CD8-positive, alpha-beta memory T cell (primary cell): Measurements from ENCODE around the gene KRTAP10-10. TPM values are rescaled to one million over a fixed set of nuclear protein-coding genes. Genes with fewer than 3 reads are reported as not detected.
"Not testable (repeated sequence)": the region's sequence is repeated elsewhere in the genome, so short reads cannot be mapped to it uniquely, and the experiment has no call there.

Source experiments
- CTCF ChIA-PET: fragments of 350-600 bp; sonication (Branson Sonifier 250); formaldehyde crosslinking; loops from one replicate; lab custom pipeline; 2021; ENCODE audit warnings: antibody characterized with exemption; lab: Charles Lee
- POLR2A ChIA-PET: fragments of 350-600 bp; sonication (Branson Sonifier 250); formaldehyde crosslinking; loops from one replicate; lab custom pipeline; 2021; ENCODE audit warnings: antibody characterized with exemption; lab: Charles Lee
- DNase-seq, 5 donors: peaks; one replicate each; pipeline versions ENCODE4 v3.0.0 to v3.0.0-alpha.2; 2020 to 2022; ENCODE audit warnings: mixed read lengths in 1 of 5
- H3K27ac ChIP-seq: one replicate; pipeline ENCODE4 v1.7.0; 2013; ENCODE audit warnings: low read depth, mild to moderate bottlenecking, low read length, moderate library complexity
- H3K27me3 ChIP-seq: 2 replicates; pipeline ENCODE4 v1.7.0; 2013; ENCODE audit warnings: low read length, mild to moderate bottlenecking; ENCODE audit not compliant: insufficient read depth, poor library complexity, severe bottlenecking
- H3K36me3 ChIP-seq: 2 replicates; pipeline ENCODE4 v1.7.0; 2013; ENCODE audit warnings: mild to moderate bottlenecking, low read length, moderate library complexity; ENCODE audit not compliant: insufficient read depth
- H3K4me1 ChIP-seq: 2 replicates; pipeline ENCODE4 v1.7.0; 2013; ENCODE audit warnings: mild to moderate bottlenecking, low read length, moderate library complexity; ENCODE audit not compliant: insufficient read depth
- H3K4me3 ChIP-seq: 2 replicates; pipeline ENCODE4 v1.7.0; 2013; ENCODE audit warnings: mild to moderate bottlenecking, low read length
- H3K9me3 ChIP-seq: 2 replicates; pipeline ENCODE4 v1.7.0; 2013; ENCODE audit warnings: mild to moderate bottlenecking, low read length
- H3K27ac Mint-ChIP-seq, 8 donors: one replicate each; pipeline ENCODE4 v1.8.0; 2020 to 2021; ENCODE audit warnings: mixed read lengths in 8 of 8, mild to moderate bottlenecking in 6 of 8, inconsistent platforms in 3 of 8, moderate library complexity in 3 of 8
- H3K27me3 Mint-ChIP-seq, 2 donors: one replicate each; pipeline ENCODE4 v1.8.0; 2020 to 2021; ENCODE audit warnings: mixed read lengths in 2 of 2, mild to moderate bottlenecking in 1 of 2, moderate library complexity in 1 of 2
- H3K36me3 Mint-ChIP-seq, 3 donors: one replicate each; pipeline ENCODE4 v1.8.0; 2020 to 2021; ENCODE audit warnings: mixed read lengths in 3 of 3, inconsistent platforms in 1 of 3, mild to moderate bottlenecking in 1 of 3
- H3K4me1 Mint-ChIP-seq, 3 donors: one replicate each; pipeline ENCODE4 v1.8.0; 2020 to 2021; ENCODE audit warnings: mixed read lengths in 3 of 3, inconsistent platforms in 1 of 3, mild to moderate bottlenecking in 1 of 3
- H3K4me3 Mint-ChIP-seq, 7 donors: one replicate each; pipeline ENCODE4 v1.8.0; 2020 to 2021; ENCODE audit warnings: mixed read lengths in 7 of 7, mild to moderate bottlenecking in 6 of 7, moderate library complexity in 4 of 7, inconsistent platforms in 2 of 7
- H3K9me3 Mint-ChIP-seq, 5 donors: one replicate each; pipeline ENCODE4 v1.8.0; 2020 to 2022; ENCODE audit warnings: mixed read lengths in 5 of 5, mild to moderate bottlenecking in 3 of 5, moderate library complexity in 2 of 5, inconsistent platforms in 1 of 5
- polyA plus RNA-seq: library from polyadenylated mRNA; unstranded; fragments of 300-500 nt; fragmentation: Illumina TruSeq; gene quantifications from one replicate; pipeline ENCODE4 v1.2.3, GENCODE V29; 2021
- total RNA-seq, 2 experiments: library from RNA; stranded (reverse); gene quantifications; one replicate each; pipeline ENCODE4 v1.2.3, GENCODE V29; 2021

Gene KRTAP10-10
- total and polyA plus RNA-seq, 3 experiments from 2014 or later, result not detected

DNA sequence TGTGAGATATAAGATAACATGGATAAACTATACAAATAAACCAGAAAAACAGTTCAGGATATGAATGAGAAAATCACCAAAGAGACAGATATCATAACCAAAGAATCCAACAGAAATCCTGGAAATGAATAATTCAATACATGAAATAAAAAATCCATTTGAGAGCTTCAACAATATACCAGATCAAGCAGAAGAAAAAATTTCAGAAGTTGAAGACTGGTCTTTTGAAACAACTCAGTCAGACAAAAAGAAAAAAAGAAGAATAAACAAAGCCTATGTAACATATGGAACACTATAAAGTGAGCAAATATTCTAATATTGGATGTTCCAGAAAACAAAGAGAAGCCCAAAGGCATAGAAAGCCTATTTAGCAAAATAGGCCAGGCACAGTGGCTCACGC, 34.8 kb downstream of the KRTAP10-10 start:
- Histone ChIP-seq H3K9me3 (no peaks in the 10 kb centered on the region), H3K4me1 (no peaks in the 10 kb centered on the region), H3K36me3 (no peaks in the 10 kb centered on the region), H3K27me3 (no peaks in the 10 kb centered on the region), H3K4me3 (no peak overlapping the region), H3K27ac (no peak overlapping the region)
- ChIA-PET CTCF (no interaction called here), POLR2A (no interaction called here)
- H3K4me3 Mint-ChIP-seq, result no peak overlapping the region
- peaks cover 14 to 35% (median 29%) of the 10 kb centered on the region in 5 donors for H3K9me3 Mint-ChIP-seq
- DNase-seq, result no peak
- peaks cover 1 to 6% of the 10 kb centered on the region in 2 donors for H3K27me3 Mint-ChIP-seq
- no peak overlapping the region for H3K27ac Mint-ChIP-seq
- peaks cover 0 to 39% (median 3%) of the 10 kb centered on the region in 3 donors for H3K36me3 Mint-ChIP-seq
- H3K4me1 Mint-ChIP-seq, result peaks cover 0 to 1% (median 0%) of the 10 kb centered on the region in 3 donors

DNA sequence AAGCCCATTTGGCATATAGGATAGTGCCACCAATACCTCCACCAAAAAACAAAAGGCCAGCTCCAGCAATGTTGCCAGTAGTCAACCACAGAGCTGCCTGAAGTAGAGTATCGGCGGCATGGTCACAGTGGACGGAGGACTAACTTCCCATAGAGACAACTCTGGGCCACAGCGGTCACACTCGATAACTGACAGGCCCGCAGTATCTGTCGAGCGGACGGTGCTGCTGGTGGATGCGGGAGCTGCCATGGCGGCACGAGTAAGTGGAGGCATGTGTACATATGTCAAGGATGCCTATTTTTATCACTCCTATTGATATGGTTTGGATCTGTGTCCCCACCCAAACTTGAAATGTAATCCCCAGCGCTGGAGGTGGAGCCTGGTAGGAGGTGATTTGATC, 40.7 kb downstream of the KRTAP10-10 start:
- Histone ChIP-seq H3K27ac (no peak overlapping the region), H3K9me3 (no peaks in the 10 kb centered on the region), H3K27me3 (no peaks in the 10 kb centered on the region), H3K4me3 (no peak overlapping the region), H3K4me1 (no peaks in the 10 kb centered on the region), H3K36me3 (no peaks in the 10 kb centered on the region)
- no peak for DNase-seq
- peaks cover 0 to 1% (median 0%) of the 10 kb centered on the region in 3 donors for H3K4me1 Mint-ChIP-seq
- H3K4me3 Mint-ChIP-seq, result no peak overlapping the region
- POLR2A ChIA-PET, result no interaction called here
- H3K9me3 Mint-ChIP-seq, result peaks cover 5 to 15% (median 12%) of the 10 kb centered on the region in 5 donors
- H3K27ac Mint-ChIP-seq, result no peak overlapping the region
- CTCF ChIA-PET, result no interaction called here
- H3K27me3 Mint-ChIP-seq, result peaks cover 1 to 4% of the 10 kb centered on the region in 2 donors
- peaks cover 0 to 28% (median 1%) of the 10 kb centered on the region in 3 donors for H3K36me3 Mint-ChIP-seq

- POLR2A ChIA-PET, result no interaction called here
- CTCF ChIA-PET, result no interaction called here
- Histone ChIP-seq H3K4me3 (no peak overlapping the region), H3K36me3 (no peaks in the 10 kb centered on the region), H3K4me1 (no peaks in the 10 kb centered on the region), H3K27ac (no peak overlapping the region), H3K9me3 (no peaks in the 10 kb centered on the region), H3K27me3 (no peaks in the 10 kb centered on the region)
- peaks cover 1 to 11% of the 10 kb centered on the region in 2 donors for H3K27me3 Mint-ChIP-seq
- no peak overlapping the region for H3K4me3 Mint-ChIP-seq
- no peak for DNase-seq
- H3K4me1 Mint-ChIP-seq, result peaks cover 3 to 7% (median 4%) of the 10 kb centered on the region in 3 donors
- H3K9me3 Mint-ChIP-seq, result no peaks in the 10 kb centered on the region
- peaks cover 0 to 4% (median 0%) of the 10 kb centered on the region in 3 donors for H3K36me3 Mint-ChIP-seq
- no peak overlapping the region for H3K27ac Mint-ChIP-seq
Observed at GRCh38 chr21:44681152-44681551, 44.0 kb downstream of the KRTAP10-10 start.

GRCh38 chr21:44681861-44682579, 44.9 kb downstream of the KRTAP10-10 start, which contains the start of gene KRTAP12-1:
Gene KRTAP12-1 (minus strand): TSS chr21:44682163. CDS start chr21:44682123, 40 bp downstream.
- no peak within 1 kb of the TSS for H3K27ac ChIP-seq
- no peak within 1 kb of the TSS for H3K4me3 ChIP-seq
- ChIA-PET CTCF (interaction anchor here (1.3 to 1.4 kb wide), 2 partner anchors 24 to 111 kb away, joined by 3 read pairs; partner anchors contain the start of gene KRTAP12-3), POLR2A (interaction anchor here (0.6 kb wide), 1 partner anchor 35 kb away, joined by 3 read pairs; no protein-coding TSS in a partner anchor)
- peaks cover 1 to 16% of the 10 kb centered on the region in 2 donors for H3K27me3 Mint-ChIP-seq
- no peak for DNase-seq
- H3K4me1 Mint-ChIP-seq, result peaks cover 6 to 7% (median 6%) of the 10 kb centered on the region in 3 donors
- H3K36me3 ChIP-seq, result no peaks in the 10 kb centered on the region
- H3K36me3 Mint-ChIP-seq, result peaks cover 0 to 4% (median 0%) of the 10 kb centered on the region in 3 donors
- no peaks in the 10 kb centered on the region for H3K27me3 ChIP-seq
- H3K27ac Mint-ChIP-seq, result no peak within 1 kb of the TSS
- no peaks in the 10 kb centered on the region for H3K4me1 ChIP-seq
- H3K9me3 Mint-ChIP-seq, result no peaks in the 10 kb centered on the region
- H3K9me3 ChIP-seq, result no peaks in the 10 kb centered on the region
- H3K4me3 Mint-ChIP-seq, result no peak within 1 kb of the TSS

DNA sequence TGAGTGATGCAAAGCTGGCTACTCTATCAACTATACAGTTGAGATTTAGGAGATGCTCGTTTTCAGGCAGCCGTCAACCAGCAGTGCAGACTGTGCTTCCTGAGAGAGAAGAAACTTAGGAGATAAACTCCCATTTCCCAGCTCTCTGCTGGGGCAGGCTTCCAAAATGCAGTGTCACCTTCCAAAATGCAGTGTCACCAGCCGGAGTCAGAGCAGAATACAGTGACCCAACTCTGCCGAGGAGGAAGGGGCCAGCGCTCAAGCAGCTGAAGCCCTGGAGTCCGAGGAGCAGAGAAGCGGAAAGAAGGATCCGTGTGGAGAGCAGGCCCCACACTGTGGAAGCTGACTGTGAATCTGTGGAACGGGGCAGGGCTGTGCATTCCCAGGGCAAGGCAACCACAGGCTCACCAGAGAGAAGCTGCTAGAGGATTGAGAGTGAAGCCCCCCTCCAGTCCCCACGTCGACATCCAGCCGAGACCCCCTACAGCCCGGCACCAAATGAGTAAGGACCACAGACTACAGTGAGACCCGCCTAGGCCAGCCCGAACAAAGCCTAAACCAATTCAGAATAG, 45.5 kb downstream of the KRTAP10-10 start:
- H3K9me3 ChIP-seq, result no peaks in the 10 kb centered on the region
- peaks cover 4 to 22% of the 10 kb centered on the region in 2 donors for H3K27me3 Mint-ChIP-seq
- no peak overlapping the region for H3K27ac ChIP-seq
- H3K27me3 ChIP-seq, result no peaks in the 10 kb centered on the region
- no peak for DNase-seq
- H3K4me1 Mint-ChIP-seq, result peaks cover 6 to 7% (median 6%) of the 10 kb centered on the region in 3 donors
- H3K4me3 Mint-ChIP-seq, result no peak overlapping the region
- no peak overlapping the region for H3K27ac Mint-ChIP-seq
- H3K36me3 Mint-ChIP-seq, result peaks cover 0 to 4% (median 0%) of the 10 kb centered on the region in 3 donors
- ChIA-PET POLR2A (interaction anchor here (0.6 kb wide), 1 partner anchor 35 kb away, joined by 3 read pairs; no protein-coding TSS in a partner anchor), CTCF (interaction anchor here (1.3 to 1.4 kb wide), 2 partner anchors 25 to 111 kb away, joined by 3 read pairs; partner anchors contain the start of gene KRTAP12-3)
- H3K4me1 ChIP-seq, result no peaks in the 10 kb centered on the region
- H3K9me3 Mint-ChIP-seq, result no peaks in the 10 kb centered on the region
- H3K36me3 ChIP-seq, result no peaks in the 10 kb centered on the region
- no peak overlapping the region for H3K4me3 ChIP-seq

DNA sequence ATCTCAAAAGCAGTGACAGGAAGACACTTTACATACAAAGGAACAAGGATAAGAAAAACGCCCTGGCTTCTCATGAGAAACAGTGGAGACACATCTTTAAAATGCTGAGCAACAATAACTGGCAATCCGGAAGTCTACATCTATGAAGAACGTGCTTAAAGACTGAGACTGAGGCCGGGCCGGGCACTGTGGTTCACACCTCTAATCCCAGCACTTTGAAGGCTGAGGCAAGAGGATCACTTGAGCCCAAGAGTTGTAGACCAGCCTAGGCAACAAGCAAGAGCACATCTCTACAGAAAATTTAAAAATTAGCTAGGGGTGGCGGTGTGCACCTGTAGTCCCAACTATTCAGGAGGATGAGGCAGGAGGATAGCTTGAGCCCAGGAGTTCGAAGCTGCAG, 46.9 kb downstream of the KRTAP10-10 start:
- ChIA-PET CTCF (no interaction called here), POLR2A (no interaction called here)
- Mint-ChIP-seq H3K4me1 (peaks cover 6 to 7% (median 6%) of the 10 kb centered on the region in 3 donors), H3K27ac (peak overlapping the region in 1 of 8 donors; percentile 43), H3K9me3 (no peaks in the 10 kb centered on the region), H3K27me3 (peaks cover 8 to 23% of the 10 kb centered on the region in 2 donors), H3K36me3 (peaks cover 0 to 4% (median 0%) of the 10 kb centered on the region in 3 donors), H3K4me3 (no peak overlapping the region)
- Histone ChIP-seq H3K4me3 (no peak overlapping the region), H3K27me3 (no peaks in the 10 kb centered on the region), H3K36me3 (no peaks in the 10 kb centered on the region), H3K27ac (no peak overlapping the region), H3K4me1 (no peaks in the 10 kb centered on the region), H3K9me3 (no peaks in the 10 kb centered on the region)
- DNase-seq, result no peak

DNA sequence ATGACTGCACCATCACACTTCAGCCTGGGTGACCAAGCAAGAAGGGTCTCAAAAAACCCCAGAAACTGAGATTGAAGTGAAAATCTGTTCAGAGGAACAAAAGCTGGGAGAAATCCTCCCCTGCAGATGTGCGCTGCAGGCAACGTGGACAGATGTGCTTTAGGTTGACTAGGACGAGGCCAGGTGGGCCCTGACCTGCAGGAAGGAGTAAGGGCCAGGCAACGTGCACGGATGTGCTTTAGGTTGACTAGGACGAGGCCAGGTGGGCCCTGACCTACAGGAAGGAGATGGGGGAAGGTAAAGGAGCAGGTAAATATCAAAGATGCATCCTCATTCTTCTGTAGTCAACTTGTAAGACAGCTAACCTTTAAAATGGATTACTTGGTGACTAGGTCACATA, 47.3 kb downstream of the KRTAP10-10 start:
- H3K4me1 ChIP-seq, result no peaks in the 10 kb centered on the region
- POLR2A ChIA-PET, result no interaction called here
- no peaks in the 10 kb centered on the region for H3K9me3 Mint-ChIP-seq
- H3K4me3 Mint-ChIP-seq, result no peak overlapping the region
- H3K27me3 ChIP-seq, result no peaks in the 10 kb centered on the region
- peaks cover 6 to 7% (median 6%) of the 10 kb centered on the region in 3 donors for H3K4me1 Mint-ChIP-seq
- CTCF ChIA-PET, result no interaction called here
- H3K27me3 Mint-ChIP-seq, result peaks cover 8 to 23% of the 10 kb centered on the region in 2 donors
- no peak overlapping the region for H3K4me3 ChIP-seq
- no peaks in the 10 kb centered on the region for H3K9me3 ChIP-seq
- H3K27ac Mint-ChIP-seq, result peak overlapping the region in 1 of 8 donors; percentile 91
- no peak for DNase-seq
- no peaks in the 10 kb centered on the region for H3K36me3 ChIP-seq
- H3K27ac ChIP-seq, result no peak overlapping the region
- peaks cover 0 to 4% (median 0%) of the 10 kb centered on the region in 3 donors for H3K36me3 Mint-ChIP-seq

DNA sequence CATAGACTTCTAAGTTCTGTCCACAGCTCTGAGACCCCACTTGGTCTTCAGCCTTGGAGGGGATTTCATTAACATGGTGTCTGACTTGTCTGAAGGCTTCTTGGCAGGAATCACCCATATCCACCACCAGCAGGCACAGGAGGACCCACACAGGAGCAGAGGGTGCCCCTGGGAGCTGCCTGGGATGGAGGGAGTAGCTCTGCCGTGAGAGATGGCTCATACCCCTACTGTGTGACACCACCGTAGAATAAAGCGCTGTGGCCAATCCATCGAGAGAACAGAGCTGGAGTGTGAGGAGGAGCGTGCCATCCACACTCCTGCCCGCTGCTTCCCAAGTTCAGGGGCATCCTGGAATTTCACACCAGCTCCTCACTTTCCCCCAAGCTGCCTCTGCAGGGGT, 47.9 kb downstream of the KRTAP10-10 start:
- H3K27ac Mint-ChIP-seq, result peak overlapping the region in 1 of 8 donors; percentile 34
- H3K36me3 ChIP-seq, DNase-seq, CTCF ChIA-PET, H3K9me3 Mint-ChIP-seq, H3K4me1 Mint-ChIP-seq, H3K4me3 ChIP-seq, H3K27ac ChIP-seq, H3K27me3 ChIP-seq, POLR2A ChIA-PET, H3K36me3 Mint-ChIP-seq, H3K4me1 ChIP-seq, H3K9me3 ChIP-seq: not testable (repeated sequence)
- H3K27me3 Mint-ChIP-seq, result peaks cover 8 to 26% of the 10 kb centered on the region in 2 donors
- peak overlapping the region in 1 of 7 donors; percentile 26 for H3K4me3 Mint-ChIP-seq
